Measurements from ENCODE around the gene PSMD6. TPM values are rescaled to one million over a fixed set of nuclear protein-coding genes. Genes with fewer than 3 reads are reported as not detected.

The PSMD6 gene
- total RNA-seq, 1 experiment from 2014 or later, result 66.5 TPM

DNA sequence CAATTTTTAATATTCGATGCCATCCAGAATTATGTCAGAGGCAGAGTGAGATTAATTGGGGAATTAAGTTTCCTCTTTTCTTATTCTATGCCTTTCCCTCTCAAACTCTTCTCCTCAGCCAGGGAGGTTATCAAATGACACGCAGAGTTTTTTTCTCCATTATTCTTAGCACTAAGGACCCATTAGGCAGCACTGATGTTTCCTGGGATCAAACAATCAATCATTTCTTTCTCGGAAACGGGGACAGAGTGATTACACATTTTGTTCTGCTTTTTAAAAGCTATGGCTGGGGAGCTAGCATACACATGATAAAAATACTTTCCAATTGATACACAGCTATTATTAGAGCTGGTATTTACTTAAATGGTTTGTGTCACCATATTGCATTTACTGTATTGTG is 35.3 kb upstream of the PSMD6 start:
- BruUV-seq (replicated peaks), result no TSS peak

DNA sequence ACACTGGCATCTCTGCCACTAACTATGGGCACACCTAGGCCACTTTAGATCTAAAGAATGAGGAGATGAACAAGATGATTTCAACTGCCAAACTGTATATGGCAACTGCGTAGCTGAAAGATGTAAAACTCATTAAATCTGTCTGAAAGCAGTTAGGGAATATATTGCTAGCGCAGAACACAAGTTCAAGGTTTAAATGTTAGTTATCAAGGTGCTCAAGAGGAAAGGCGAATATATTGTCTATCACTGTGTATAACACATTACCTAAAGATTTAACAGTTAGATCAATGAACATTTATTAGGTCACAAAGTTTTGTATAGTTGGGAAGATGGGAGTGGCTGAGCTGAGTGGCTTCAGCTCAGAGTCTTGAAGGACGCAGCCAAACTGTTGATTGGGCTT is 33.9 kb upstream of the PSMD6 start:
- BruUV-seq (replicated peaks), result no TSS peak
- Histone ChIP-seq H3K9me3 (ENCODE audit: low read depth, low read length, poor library complexity, severe bottlenecking) (no peaks in the 10 kb centered on the region), H3K36me3 (ENCODE audit: insufficient read depth, low read length, poor library complexity, severe bottlenecking) (no peaks in the 10 kb centered on the region), H3K27me3 (replicated peaks; ENCODE audit: insufficient read depth, low read depth, low read length, poor library complexity) (no peaks in the 10 kb centered on the region), H3K4me1 (ENCODE audit: insufficient read depth, low read length, poor library complexity, severe bottlenecking) (no peaks in the 10 kb centered on the region), H3K27ac (ENCODE audit: low read depth, low read length, poor library complexity, severe bottlenecking) (no peak overlapping the region), H3K4me3 (ENCODE audit: low read depth, low read length, poor library complexity, severe bottlenecking) (no peak overlapping the region)
- DNase-seq (ENCODE audit: low spot score), result no peak
- POLR2A ChIA-PET (ENCODE audit: low non-redundant PET), result no interaction called here
- intact Hi-C loops (cut with micrococcal nuclease; ENCODE audit: unreplicated experiment), result no loop called here
- TF ChIP-seq, protein P1, sequence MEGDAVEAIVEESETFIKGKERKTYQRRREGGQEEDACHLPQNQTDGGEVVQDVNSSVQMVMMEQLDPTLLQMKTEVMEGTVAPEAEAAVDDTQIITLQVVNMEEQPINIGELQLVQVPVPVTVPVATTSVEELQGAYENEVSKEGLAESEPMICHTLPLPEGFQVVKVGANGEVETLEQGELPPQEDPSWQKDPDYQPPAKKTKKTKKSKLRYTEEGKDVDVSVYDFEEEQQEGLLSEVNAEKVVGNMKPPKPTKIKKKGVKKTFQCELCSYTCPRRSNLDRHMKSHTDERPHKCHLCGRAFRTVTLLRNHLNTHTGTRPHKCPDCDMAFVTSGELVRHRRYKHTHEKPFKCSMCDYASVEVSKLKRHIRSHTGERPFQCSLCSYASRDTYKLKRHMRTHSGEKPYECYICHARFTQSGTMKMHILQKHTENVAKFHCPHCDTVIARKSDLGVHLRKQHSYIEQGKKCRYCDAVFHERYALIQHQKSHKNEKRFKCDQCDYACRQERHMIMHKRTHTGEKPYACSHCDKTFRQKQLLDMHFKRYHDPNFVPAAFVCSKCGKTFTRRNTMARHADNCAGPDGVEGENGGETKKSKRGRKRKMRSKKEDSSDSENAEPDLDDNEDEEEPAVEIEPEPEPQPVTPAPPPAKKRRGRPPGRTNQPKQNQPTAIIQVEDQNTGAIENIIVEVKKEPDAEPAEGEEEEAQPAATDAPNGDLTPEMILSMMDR (conservative IDR thresholded peaks at IDR 0.05; ENCODE audit: low read depth, low read length), result no peak
- TF ChIP-seq EZH2 (IDR thresholded peaks at IDR 0.05; ENCODE audit: borderline replicate concordance, low read depth, low read length, poor library complexity, severe bottlenecking), result no peak
- CTCF ChIA-PET, result no interaction called here

More for the DNA sequence above, 35.3 kb upstream of the PSMD6 start:
- no peak for DNase-seq (ENCODE audit: low spot score)
- Histone ChIP-seq H3K27me3 (replicated peaks; ENCODE audit: insufficient read depth, low read depth, low read length, poor library complexity) (no peaks in the 10 kb centered on the region), H3K9me3 (ENCODE audit: low read depth, low read length, poor library complexity, severe bottlenecking) (no peaks in the 10 kb centered on the region), H3K4me1 (ENCODE audit: insufficient read depth, low read length, poor library complexity, severe bottlenecking) (no peaks in the 10 kb centered on the region), H3K36me3 (ENCODE audit: insufficient read depth, low read length, poor library complexity, severe bottlenecking) (no peaks in the 10 kb centered on the region), H3K27ac (ENCODE audit: low read depth, low read length, poor library complexity, severe bottlenecking) (no peak overlapping the region), H3K4me3 (ENCODE audit: low read depth, low read length, poor library complexity, severe bottlenecking) (no peak overlapping the region)
- ChIA-PET CTCF (no interaction called here), POLR2A (ENCODE audit: low non-redundant PET) (no interaction called here)
- intact Hi-C loops (cut with micrococcal nuclease; ENCODE audit: unreplicated experiment), result no loop called here
- no peak for TF ChIP-seq EZH2 (IDR thresholded peaks at IDR 0.05; ENCODE audit: borderline replicate concordance, low read depth, low read length, poor library complexity, severe bottlenecking)
- TF ChIP-seq, protein P1 (conservative IDR thresholded peaks at IDR 0.05; ENCODE audit: low read depth, low read length), result no peak

DNA sequence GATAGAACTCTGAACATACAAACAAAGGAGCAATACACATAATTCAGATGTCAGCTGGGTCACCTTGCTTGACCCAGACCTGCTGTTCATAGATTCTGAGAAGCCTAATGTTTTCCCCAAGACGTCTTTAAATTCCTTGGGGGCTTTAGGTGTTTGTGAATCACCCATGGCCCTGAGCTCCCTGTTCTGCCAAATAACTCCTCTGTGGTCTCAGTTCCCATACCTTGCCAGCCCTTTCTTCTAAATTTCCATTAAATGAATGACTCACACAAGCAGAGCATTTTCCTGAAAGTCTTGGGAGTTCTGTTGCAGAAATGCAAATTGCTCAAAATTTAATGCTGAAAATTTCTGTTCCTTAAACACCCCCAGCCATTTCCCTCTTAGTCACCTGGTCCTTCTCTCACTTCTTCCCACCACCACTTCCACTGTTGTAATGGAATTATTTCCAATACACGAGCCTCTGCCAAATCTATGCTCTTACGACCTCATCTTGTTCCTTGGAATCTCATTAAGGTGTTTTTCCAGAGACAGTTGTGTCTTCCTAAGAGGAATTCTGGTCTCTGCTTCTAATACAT is 33.4 kb upstream of the PSMD6 start:
- Histone ChIP-seq H3K9me3 (ENCODE audit: low read depth, low read length, poor library complexity, severe bottlenecking) (no peaks in the 10 kb centered on the region), H3K27me3 (replicated peaks; ENCODE audit: insufficient read depth, low read depth, low read length, poor library complexity) (no peaks in the 10 kb centered on the region), H3K4me3 (ENCODE audit: low read depth, low read length, poor library complexity, severe bottlenecking) (no peak overlapping the region), H3K36me3 (ENCODE audit: insufficient read depth, low read length, poor library complexity, severe bottlenecking) (no peaks in the 10 kb centered on the region), H3K27ac (ENCODE audit: low read depth, low read length, poor library complexity, severe bottlenecking) (no peak overlapping the region), H3K4me1 (ENCODE audit: insufficient read depth, low read length, poor library complexity, severe bottlenecking) (no peaks in the 10 kb centered on the region)
- no TSS peak for BruUV-seq (replicated peaks)
- CTCF ChIA-PET, result no interaction called here
- intact Hi-C loops (cut with micrococcal nuclease; ENCODE audit: unreplicated experiment), result no loop called here
- no peak for DNase-seq (ENCODE audit: low spot score)
- POLR2A ChIA-PET (ENCODE audit: low non-redundant PET), result no interaction called here
- TF ChIP-seq EZH2 (IDR thresholded peaks at IDR 0.05; ENCODE audit: borderline replicate concordance, low read depth, low read length, poor library complexity, severe bottlenecking), result no peak
- TF ChIP-seq, protein P1 (conservative IDR thresholded peaks at IDR 0.05; ENCODE audit: low read depth, low read length), result no peak
